ENCODE measurements around the gene PTP4A2.

Gene PTP4A2

DNA sequence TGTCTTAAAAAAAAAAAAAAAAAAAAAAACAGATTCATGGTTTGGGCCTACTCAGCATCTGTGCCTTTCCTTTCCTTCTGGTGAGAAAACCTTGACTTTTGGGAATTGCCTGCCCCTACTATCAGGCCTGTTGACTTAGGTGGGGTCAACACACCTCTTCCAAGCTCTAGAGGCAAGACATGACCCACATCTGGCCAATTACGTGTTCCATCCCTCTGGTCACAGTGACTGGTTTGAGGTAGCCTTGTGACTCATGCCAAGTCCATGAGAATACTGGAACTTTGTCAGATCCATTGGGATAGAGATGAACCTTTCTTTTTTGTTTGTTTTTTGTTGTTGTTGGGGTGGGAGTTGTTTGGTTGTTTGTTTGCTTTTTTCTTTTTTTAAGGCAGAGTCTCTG is 38.2 kb upstream of the PTP4A2 start:
- Histone ChIP-seq H3K9ac (ENCODE audit: low read length in 5 of 5) (no peak overlapping the region), H3K36me3 (ENCODE audit: control insufficient read depth in 5 of 5, insufficient read depth in 5 of 5, low read length in 5 of 5) (no peaks in the 10 kb centered on the region), H3K27me3 (ENCODE audit: control insufficient read depth in 5 of 5, insufficient read depth in 4 of 5, low read length in 5 of 5) (no peaks in the 10 kb centered on the region), H3K27ac (ENCODE audit: low read depth, low read length) (no peak overlapping the region), H3K9me3 (ENCODE audit: control insufficient read depth in 5 of 5, low read length in 5 of 5) (no peaks in the 10 kb centered on the region), H3K4me3 (ENCODE audit: low read depth in 1 of 5, low read length in 5 of 5) (no peak overlapping the region), H3K4me1 (ENCODE audit: control insufficient read depth in 5 of 5, insufficient read depth in 5 of 5, low read length in 5 of 5) (peaks cover 2 to 34% (median 15%) of the 10 kb centered on the region in 5 donors)

GRCh38 chr1:31970873-31971272 is 32.7 kb upstream of the PTP4A2 start:
- Histone ChIP-seq H3K9me3 (ENCODE audit: control insufficient read depth in 5 of 5, low read length in 5 of 5) (no peaks in the 10 kb centered on the region), H3K9ac (ENCODE audit: low read length in 5 of 5) (no peak overlapping the region), H3K4me3 (ENCODE audit: low read depth in 1 of 5, low read length in 5 of 5) (no peak overlapping the region), H3K36me3 (ENCODE audit: control insufficient read depth in 5 of 5, insufficient read depth in 5 of 5, low read length in 5 of 5) (no peaks in the 10 kb centered on the region), H3K27me3 (ENCODE audit: control insufficient read depth in 5 of 5, insufficient read depth in 4 of 5, low read length in 5 of 5) (no peaks in the 10 kb centered on the region), H3K27ac (ENCODE audit: low read depth, low read length) (no peak overlapping the region), H3K4me1 (ENCODE audit: control insufficient read depth in 5 of 5, insufficient read depth in 5 of 5, low read length in 5 of 5) (peaks cover 0 to 5% (median 0%) of the 10 kb centered on the region in 5 donors)

DNA sequence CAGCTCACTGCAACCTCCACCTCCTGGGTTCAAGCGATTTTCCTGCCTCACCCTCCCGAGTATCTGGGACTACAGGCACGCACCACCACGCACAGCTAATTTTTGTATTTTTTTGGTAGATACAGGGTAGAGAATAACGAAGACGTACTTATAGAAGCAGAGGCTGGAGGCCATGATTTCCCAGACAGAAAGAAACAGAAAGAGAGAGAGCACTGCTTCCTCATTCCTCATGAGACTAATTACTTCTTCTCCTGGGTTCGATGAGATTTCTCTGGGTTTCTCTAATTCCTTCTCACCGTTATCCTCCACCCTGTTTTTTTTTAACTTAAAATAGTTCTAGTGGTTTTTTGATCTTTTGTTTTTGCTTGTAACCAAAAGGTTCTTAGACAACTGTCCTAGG is 23.4 kb upstream of the PTP4A2 start:
- no peaks in the 10 kb centered on the region for H3K9me3 ChIP-seq (ENCODE audit: control insufficient read depth in 5 of 5, low read length in 5 of 5)
- no peak overlapping the region for H3K27ac ChIP-seq (ENCODE audit: low read depth, low read length)
- peak overlapping the region in 1 of 5 donors; percentile 16 for H3K9ac ChIP-seq (ENCODE audit: low read length in 5 of 5)
- H3K27me3 ChIP-seq (ENCODE audit: control insufficient read depth in 5 of 5, insufficient read depth in 4 of 5, low read length in 5 of 5) = no peaks in the 10 kb centered on the region
- H3K4me1 ChIP-seq (ENCODE audit: control insufficient read depth in 5 of 5, insufficient read depth in 5 of 5, low read length in 5 of 5) = peaks cover 0 to 54% (median 40%) of the 10 kb centered on the region in 5 donors
- H3K36me3 ChIP-seq (ENCODE audit: control insufficient read depth in 5 of 5, insufficient read depth in 5 of 5, low read length in 5 of 5) = no peaks in the 10 kb centered on the region
- no peak overlapping the region for H3K4me3 ChIP-seq (ENCODE audit: low read depth in 1 of 5, low read length in 5 of 5)

DNA sequence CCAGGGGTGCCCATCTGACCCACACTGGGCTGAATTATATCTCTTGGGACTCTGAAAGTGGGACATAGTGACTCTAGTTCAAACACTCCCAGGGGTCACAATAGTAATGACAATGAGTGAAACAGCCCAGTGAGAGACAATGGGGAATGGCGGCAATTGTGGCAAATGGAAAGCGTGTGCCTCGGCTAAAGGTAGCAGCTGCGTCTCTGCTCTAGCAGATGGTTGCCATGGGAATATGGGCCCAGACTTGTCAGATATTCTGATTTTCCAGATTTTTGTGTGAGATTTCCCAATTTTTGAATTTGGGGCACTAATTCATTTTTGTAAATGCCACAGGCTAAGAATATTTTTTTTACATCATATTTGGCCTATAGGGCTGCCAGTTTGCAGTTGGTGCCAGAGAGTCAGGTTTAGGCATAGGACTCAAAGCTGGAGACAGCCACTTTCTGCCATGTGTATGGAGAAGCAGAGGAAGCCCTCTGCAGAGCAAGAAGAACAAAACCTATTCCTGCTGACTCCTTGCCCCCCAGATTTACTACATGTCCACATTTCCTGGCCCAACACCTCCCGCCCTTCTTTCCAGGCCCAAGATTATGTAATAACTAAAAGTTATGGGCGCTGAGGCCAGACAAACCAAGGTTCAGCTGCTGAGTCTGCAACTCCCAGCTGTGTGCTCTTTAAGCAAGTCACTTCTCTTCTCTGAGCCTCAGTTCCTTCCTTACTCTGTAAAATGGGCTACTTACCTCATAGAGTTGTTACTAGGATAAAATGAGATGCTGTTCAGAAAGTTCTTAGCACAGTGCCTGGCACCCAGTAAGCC is 21.6 kb upstream of the PTP4A2 start:
- H3K4me1 ChIP-seq (ENCODE audit: control insufficient read depth in 5 of 5, insufficient read depth in 5 of 5, low read length in 5 of 5) = peaks cover 11 to 71% (median 55%) of the 10 kb centered on the region in 5 donors
- peaks cover 0 to 3% (median 0%) of the 10 kb centered on the region in 5 donors for H3K27me3 ChIP-seq (ENCODE audit: control insufficient read depth in 5 of 5, insufficient read depth in 4 of 5, low read length in 5 of 5)
- H3K9ac ChIP-seq (ENCODE audit: low read length in 5 of 5) = peak overlapping the region in 3 of 5 donors; percentile 8 to 51 (median 30)
- H3K27ac ChIP-seq (ENCODE audit: low read depth, low read length) = peak overlapping the region; percentile 78
- H3K9me3 ChIP-seq (ENCODE audit: control insufficient read depth in 5 of 5, low read length in 5 of 5) = no peaks in the 10 kb centered on the region
- no peak overlapping the region for H3K4me3 ChIP-seq (ENCODE audit: low read depth in 1 of 5, low read length in 5 of 5)
- H3K36me3 ChIP-seq (ENCODE audit: control insufficient read depth in 5 of 5, insufficient read depth in 5 of 5, low read length in 5 of 5) = no peaks in the 10 kb centered on the region

DNA sequence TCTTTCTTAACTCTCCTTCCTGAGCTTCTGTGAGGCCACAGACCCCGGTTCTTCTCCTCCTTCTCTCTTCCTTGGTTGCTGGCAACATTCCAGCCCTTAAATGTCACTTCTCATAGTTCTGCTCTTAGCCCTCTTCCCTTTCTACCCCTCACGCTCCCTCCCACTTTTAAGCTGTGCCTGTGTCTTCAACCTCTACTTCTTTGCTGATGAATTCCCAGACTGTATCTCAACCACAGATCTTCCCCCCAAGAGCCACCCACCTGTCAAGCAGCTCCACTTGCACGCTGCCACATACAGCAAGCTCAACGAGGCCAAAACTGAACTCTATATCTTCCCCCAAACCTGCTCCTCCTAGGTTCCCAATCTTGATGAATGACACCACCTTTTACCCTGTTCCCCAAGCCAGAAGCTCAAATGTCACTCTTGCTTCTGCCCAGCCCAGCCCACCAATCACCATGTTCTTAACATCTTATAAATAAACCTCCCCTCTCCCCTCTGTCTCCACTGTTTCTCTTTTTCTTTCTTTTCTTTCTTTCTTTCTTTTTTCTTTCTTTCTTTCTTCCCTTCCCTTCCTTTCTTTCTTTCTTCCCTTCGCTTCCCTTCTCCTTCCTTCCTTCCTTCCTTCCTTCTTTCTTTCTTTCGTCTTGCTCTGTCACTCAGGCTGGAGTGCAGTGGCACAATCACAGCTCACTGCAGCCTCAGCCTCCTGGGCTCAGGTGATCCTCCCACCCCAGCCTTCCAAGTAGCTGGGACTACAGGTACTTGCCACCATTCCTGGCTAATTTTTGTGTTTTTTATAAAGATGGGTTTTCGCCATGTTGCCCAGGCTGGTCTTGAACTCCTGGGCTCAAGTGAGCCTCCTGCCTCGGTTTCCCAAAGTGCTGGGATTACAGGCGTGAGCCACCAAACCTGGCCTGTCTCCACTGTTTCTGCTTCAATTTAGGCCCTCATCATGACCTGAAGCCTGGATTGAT is 19.8 kb upstream of the PTP4A2 start:
- H3K9me3 ChIP-seq (ENCODE audit: control insufficient read depth in 5 of 5, low read length in 5 of 5) = no peaks in the 10 kb centered on the region
- H3K36me3 ChIP-seq (ENCODE audit: control insufficient read depth in 5 of 5, insufficient read depth in 5 of 5, low read length in 5 of 5) = no peaks in the 10 kb centered on the region
- H3K27ac ChIP-seq (ENCODE audit: low read depth, low read length) = peak overlapping the region; percentile 100
- peak overlapping the region in 2 of 5 donors; percentile 8 to 41 for H3K9ac ChIP-seq (ENCODE audit: low read length in 5 of 5)
- H3K4me1 ChIP-seq (ENCODE audit: control insufficient read depth in 5 of 5, insufficient read depth in 5 of 5, low read length in 5 of 5) = peaks cover 15 to 84% (median 63%) of the 10 kb centered on the region in 5 donors
- H3K27me3 ChIP-seq (ENCODE audit: control insufficient read depth in 5 of 5, insufficient read depth in 4 of 5, low read length in 5 of 5) = peaks cover 0 to 3% (median 0%) of the 10 kb centered on the region in 5 donors
- no peak overlapping the region for H3K4me3 ChIP-seq (ENCODE audit: low read depth in 1 of 5, low read length in 5 of 5)

GRCh38 chr1:31955917-31956736 is 18.0 kb upstream of the PTP4A2 start:
- Histone ChIP-seq H3K4me1 (ENCODE audit: control insufficient read depth in 5 of 5, insufficient read depth in 5 of 5, low read length in 5 of 5) (peaks cover 15 to 78% (median 63%) of the 10 kb centered on the region in 5 donors), H3K27ac (ENCODE audit: low read depth, low read length) (peak overlapping the region; percentile 100), H3K4me3 (ENCODE audit: low read depth in 1 of 5, low read length in 5 of 5) (peak overlapping the region in 2 of 5 donors; percentile 11 to 47), H3K27me3 (ENCODE audit: control insufficient read depth in 5 of 5, insufficient read depth in 4 of 5, low read length in 5 of 5) (peaks cover 0 to 3% (median 0%) of the 10 kb centered on the region in 5 donors), H3K36me3 (ENCODE audit: control insufficient read depth in 5 of 5, insufficient read depth in 5 of 5, low read length in 5 of 5) (no peaks in the 10 kb centered on the region), H3K9ac (ENCODE audit: low read length in 5 of 5) (peak overlapping the region; percentile 43 to 95 (median 78)), H3K9me3 (ENCODE audit: control insufficient read depth in 5 of 5, low read length in 5 of 5) (no peaks in the 10 kb centered on the region)

DNA sequence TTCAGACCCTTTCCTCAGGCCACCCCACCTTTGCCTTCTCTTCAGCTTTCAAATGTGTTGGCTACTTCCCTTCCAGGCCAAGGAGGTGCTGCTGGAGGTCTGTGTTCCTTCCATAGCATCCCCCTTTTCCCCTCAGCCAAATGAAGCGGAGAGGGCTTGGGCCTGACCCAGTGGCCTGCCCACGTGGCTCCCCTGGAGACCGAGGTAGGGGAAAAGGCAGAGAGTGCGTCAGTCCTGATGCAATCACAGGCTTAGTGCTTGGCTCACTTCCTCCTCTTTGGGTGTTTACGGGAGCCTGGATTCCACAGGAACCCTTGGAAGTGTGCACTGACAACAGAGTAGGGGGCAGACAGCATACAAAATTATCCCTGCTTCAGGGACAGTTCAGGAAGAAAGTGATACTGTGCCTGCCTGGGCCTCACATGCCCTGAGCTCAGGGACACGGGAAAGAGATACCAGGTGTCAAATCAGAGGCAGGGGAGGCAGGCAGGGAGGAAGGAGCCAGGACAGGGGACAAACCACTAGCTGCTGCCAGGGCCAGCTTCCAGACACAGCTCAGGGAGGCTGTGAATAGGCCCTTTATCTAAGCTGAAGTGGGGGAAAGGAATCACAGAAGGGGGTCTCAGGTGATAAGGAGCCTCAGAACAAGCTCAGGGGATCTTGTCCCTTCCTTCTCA is 16.6 kb upstream of the PTP4A2 start:
- peaks cover 0 to 3% (median 0%) of the 10 kb centered on the region in 5 donors for H3K27me3 ChIP-seq (ENCODE audit: control insufficient read depth in 5 of 5, insufficient read depth in 4 of 5, low read length in 5 of 5)
- peak overlapping the region; percentile 35 to 85 (median 78) for H3K9ac ChIP-seq (ENCODE audit: low read length in 5 of 5)
- H3K4me1 ChIP-seq (ENCODE audit: control insufficient read depth in 5 of 5, insufficient read depth in 5 of 5, low read length in 5 of 5) = peaks cover 15 to 64% (median 49%) of the 10 kb centered on the region in 5 donors

GRCh38 chr1:31952825-31953220 is 14.7 kb upstream of the PTP4A2 start:
- Histone ChIP-seq H3K4me1 (ENCODE audit: control insufficient read depth in 5 of 5, insufficient read depth in 5 of 5, low read length in 5 of 5) (peaks cover 15 to 51% (median 33%) of the 10 kb centered on the region in 5 donors), H3K4me3 (ENCODE audit: low read depth in 1 of 5, low read length in 5 of 5) (no peak overlapping the region), H3K27ac (ENCODE audit: low read depth, low read length) (no peak overlapping the region)

More for the DNA sequence above, 16.6 kb upstream of the PTP4A2 start:
- Histone ChIP-seq H3K27ac (ENCODE audit: low read depth, low read length) (peak overlapping the region; percentile 96), H3K4me3 (ENCODE audit: low read depth in 1 of 5, low read length in 5 of 5) (peak overlapping the region in 4 of 5 donors; percentile 3 to 48 (median 36)), H3K36me3 (ENCODE audit: control insufficient read depth in 5 of 5, insufficient read depth in 5 of 5, low read length in 5 of 5) (no peaks in the 10 kb centered on the region), H3K9me3 (ENCODE audit: control insufficient read depth in 5 of 5, low read length in 5 of 5) (no peaks in the 10 kb centered on the region)

DNA sequence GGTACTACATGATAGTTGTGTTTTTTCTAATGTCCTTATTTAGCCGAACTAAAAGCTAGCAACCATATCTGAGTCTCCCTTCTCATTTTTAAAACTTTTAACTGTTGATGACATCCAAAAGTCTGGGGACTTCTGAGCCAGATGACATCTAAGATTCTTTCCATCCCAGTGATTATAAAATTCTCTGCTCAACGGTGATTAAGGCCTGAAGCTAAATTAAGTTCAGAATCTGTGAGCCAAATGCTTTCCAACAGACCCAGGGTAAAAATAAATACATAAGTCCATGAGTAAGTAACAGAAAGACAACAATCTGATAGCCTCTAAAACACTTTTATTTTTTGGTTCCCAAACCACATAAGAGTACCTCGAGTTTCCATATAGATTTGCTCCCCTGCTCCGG is 13.1 kb upstream of the PTP4A2 start:
- H3K4me1 ChIP-seq (ENCODE audit: control insufficient read depth in 5 of 5, insufficient read depth in 5 of 5, low read length in 5 of 5) = peaks cover 14 to 36% (median 26%) of the 10 kb centered on the region in 5 donors
- peak overlapping the region; percentile 6 for H3K27ac ChIP-seq (ENCODE audit: low read depth, low read length)
- no peak overlapping the region for H3K9ac ChIP-seq (ENCODE audit: low read length in 5 of 5)

More at GRCh38 chr1:31952825-31953220, 14.7 kb upstream of the PTP4A2 start:
- Histone ChIP-seq H3K36me3 (ENCODE audit: control insufficient read depth in 5 of 5, insufficient read depth in 5 of 5, low read length in 5 of 5) (no peaks in the 10 kb centered on the region), H3K27me3 (ENCODE audit: control insufficient read depth in 5 of 5, insufficient read depth in 4 of 5, low read length in 5 of 5) (peaks cover 0 to 3% (median 0%) of the 10 kb centered on the region in 5 donors), H3K9me3 (ENCODE audit: control insufficient read depth in 5 of 5, low read length in 5 of 5) (no peaks in the 10 kb centered on the region), H3K9ac (ENCODE audit: low read length in 5 of 5) (no peak overlapping the region)

More for the DNA sequence above, 13.1 kb upstream of the PTP4A2 start:
- H3K9me3 ChIP-seq (ENCODE audit: control insufficient read depth in 5 of 5, low read length in 5 of 5) = no peaks in the 10 kb centered on the region
- no peak overlapping the region for H3K4me3 ChIP-seq (ENCODE audit: low read depth in 1 of 5, low read length in 5 of 5)
- peaks cover 0 to 3% (median 0%) of the 10 kb centered on the region in 5 donors for H3K27me3 ChIP-seq (ENCODE audit: control insufficient read depth in 5 of 5, insufficient read depth in 4 of 5, low read length in 5 of 5)
- no peaks in the 10 kb centered on the region for H3K36me3 ChIP-seq (ENCODE audit: control insufficient read depth in 5 of 5, insufficient read depth in 5 of 5, low read length in 5 of 5)
